Activated naive CD4-positive, alpha-beta T cell treated with anti-CD3 and anti-CD28 coated beads for 36 hours (primary cell): ENCODE measurements around the gene NKTR. TPM values are rescaled to one million over a fixed set of nuclear protein-coding genes. Genes with fewer than 3 reads are reported as not detected.
A peak's percentile ranks its signal among the peaks of the same experiment; 100 is the strongest.

Source experiments
- CTCF ChIA-PET: fragments of 350-600 bp; sonication (Branson Sonifier 250); formaldehyde crosslinking; loops from one replicate; lab custom pipeline; 2021; ENCODE audit warnings: antibody characterized with exemption; lab: Charles Lee
- DNase-seq: peaks from one replicate; pipeline ENCODE4 v3.0.0-alpha.2; 2020
- H3K27ac Mint-ChIP-seq: one replicate; pipeline ENCODE4 v1.8.0; 2021; ENCODE audit warnings: mild to moderate bottlenecking, mixed read lengths
- H3K27me3 Mint-ChIP-seq: one replicate; pipeline ENCODE4 v1.8.0; 2021; ENCODE audit warnings: low read depth, mixed read lengths
- H3K36me3 Mint-ChIP-seq: one replicate; pipeline ENCODE4 v1.8.0; 2021; ENCODE audit warnings: low read depth, mixed read lengths
- H3K4me1 Mint-ChIP-seq: one replicate; pipeline ENCODE4 v1.8.0; 2021; ENCODE audit warnings: low read depth, mixed read lengths
- H3K4me3 Mint-ChIP-seq: one replicate; pipeline ENCODE4 v1.8.0; 2021; ENCODE audit warnings: mild to moderate bottlenecking, moderate library complexity, mixed read lengths
- H3K9me3 Mint-ChIP-seq: one replicate; pipeline ENCODE4 v1.8.0; 2021; ENCODE audit warnings: mixed read lengths
- intact Hi-C: fragments of 100-400 bp; cut with micrococcal nuclease; formaldehyde crosslinking; loops from one replicate; pipeline ENCODE4 v1.15.1; 2023
- total RNA-seq, 2 experiments: library from RNA; stranded (reverse); gene quantifications; one replicate each; pipeline ENCODE4 v1.2.3, GENCODE V29; 2021

The NKTR gene
- total RNA-seq, 2 experiments from 2014 or later, result 62.1 to 65.9 TPM

GRCh38 chr3:42600958-42601675 lies 631 bp downstream of the NKTR start:
- H3K27me3 Mint-ChIP-seq, result no peaks in the 10 kb centered on the region
- intact Hi-C loops, result loop anchor here (1.0 to 10.0 kb wide), 10 partner anchors 10 to 1096 kb away; partner anchors contain the start of genes ANO10, SS18L2, ULK4 and VIPR1
- H3K4me3 Mint-ChIP-seq, result peak overlapping the region; percentile 96
- CTCF ChIA-PET, result interaction anchor here (0.6 to 3.1 kb wide), 9 partner anchors 10 to 144 kb away, joined by 3 to 16 read pairs (median 5); partner anchors contain the start of genes SEC22C and SS18L2
- H3K9me3 Mint-ChIP-seq, result peaks cover 5% of the 10 kb centered on the region
- peaks cover 32% of the 10 kb centered on the region for H3K4me1 Mint-ChIP-seq
- DNase-seq, result peak; percentile 73
- peak overlapping the region; percentile 99 for H3K27ac Mint-ChIP-seq
- H3K36me3 Mint-ChIP-seq, result peaks cover 21% of the 10 kb centered on the region

DNA sequence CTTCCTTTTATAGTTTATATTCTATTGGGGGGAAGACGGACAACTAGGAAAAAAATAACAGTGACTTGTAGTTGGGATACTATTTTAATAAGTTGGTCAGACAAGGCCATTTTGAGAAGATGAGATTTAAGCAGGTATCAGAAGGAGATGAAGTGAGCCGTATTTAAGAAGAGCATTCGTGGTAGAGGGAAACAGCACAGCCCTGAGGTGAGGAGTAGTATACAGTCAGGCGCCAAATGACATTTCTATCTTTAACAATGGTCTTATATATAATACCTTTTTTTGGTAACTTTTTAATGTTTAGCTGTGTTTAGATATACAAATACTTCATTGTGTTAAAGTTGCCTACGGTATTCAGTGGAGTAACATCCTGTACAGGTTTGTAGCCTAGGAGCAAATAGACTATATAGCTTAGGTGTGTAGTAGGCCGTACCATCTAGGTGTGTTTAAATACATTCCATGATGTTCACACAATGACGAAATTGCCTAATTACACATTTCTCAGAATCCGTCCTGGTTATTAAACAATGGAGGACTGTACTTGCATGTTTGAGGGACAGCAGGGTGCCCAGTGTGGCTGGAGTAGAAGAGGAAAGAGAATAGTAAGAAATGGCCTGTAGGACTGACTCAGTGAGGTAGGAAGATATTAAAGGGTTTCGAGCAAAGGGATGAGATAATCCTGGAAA lies 1.6 kb downstream of the NKTR start:
- peak overlapping the region; percentile 96 for H3K4me3 Mint-ChIP-seq
- H3K4me1 Mint-ChIP-seq, result peaks cover 37% of the 10 kb centered on the region
- H3K9me3 Mint-ChIP-seq, result peaks cover 5% of the 10 kb centered on the region
- no peak overlapping the region for H3K27ac Mint-ChIP-seq
- no peaks in the 10 kb centered on the region for H3K27me3 Mint-ChIP-seq
- no peak for DNase-seq
- peaks cover 22% of the 10 kb centered on the region for H3K36me3 Mint-ChIP-seq
- CTCF ChIA-PET, result interaction anchor here (0.6 to 3.1 kb wide), 13 partner anchors 9 to 143 kb away, joined by 3 to 16 read pairs (median 4); partner anchors contain the start of gene SEC22C
- intact Hi-C loops, result loop anchor here (5.0 to 10.0 kb wide), 3 partner anchors 640 to 1095 kb away; partner anchors contain the start of genes ANO10 and ULK4

GRCh38 chr3:42602961-42603360 lies 2.5 kb downstream of the NKTR start:
- H3K4me3 Mint-ChIP-seq, result no peak overlapping the region
- peaks cover 5% of the 10 kb centered on the region for H3K9me3 Mint-ChIP-seq
- intact Hi-C loops, result loop anchor here (5.0 to 10.0 kb wide), 3 partner anchors 641 to 1094 kb away; partner anchors contain the start of genes ANO10 and ULK4
- H3K4me1 Mint-ChIP-seq, result peaks cover 43% of the 10 kb centered on the region
- no peak for DNase-seq
- no peak overlapping the region for H3K27ac Mint-ChIP-seq
- H3K27me3 Mint-ChIP-seq, result no peaks in the 10 kb centered on the region
- CTCF ChIA-PET, result interaction anchor here (0.6 to 3.1 kb wide), 11 partner anchors 8 to 1578 kb away, joined by 3 to 16 read pairs (median 4); partner anchors contain the start of gene SEC22C
- H3K36me3 Mint-ChIP-seq, result peaks cover 27% of the 10 kb centered on the region

DNA sequence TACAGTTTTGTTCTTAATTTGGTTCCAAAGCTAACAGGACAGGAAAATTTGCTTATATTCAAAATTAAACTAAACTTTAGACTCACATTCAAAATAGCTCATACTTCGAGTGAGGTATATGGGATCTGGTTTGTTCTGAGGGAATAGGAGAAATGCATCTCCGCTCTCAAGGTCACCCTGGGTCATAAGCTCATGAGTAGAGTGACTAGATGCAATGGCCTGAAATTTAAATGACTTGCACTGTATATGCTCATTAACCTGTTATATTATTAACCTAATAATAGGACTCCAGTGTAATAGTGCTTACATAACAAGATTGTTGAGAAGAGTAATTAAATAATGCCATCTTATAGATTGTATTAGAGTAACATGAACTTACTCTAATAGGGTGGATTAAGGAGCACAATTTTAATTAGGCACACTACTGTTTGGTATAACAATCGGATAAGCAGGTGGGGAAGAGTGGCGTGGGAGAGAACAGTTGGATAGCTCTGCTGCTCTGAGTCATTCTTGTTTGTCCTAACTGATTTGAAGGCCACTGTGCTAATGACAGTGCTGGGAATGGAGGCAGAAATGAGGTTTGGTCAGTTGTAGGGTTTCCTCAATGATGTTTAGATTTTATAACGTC lies 5.2 kb downstream of the NKTR start:
- no peaks in the 10 kb centered on the region for H3K27me3 Mint-ChIP-seq
- peaks cover 29% of the 10 kb centered on the region for H3K36me3 Mint-ChIP-seq
- CTCF ChIA-PET, result interaction anchor here (0.5 to 1.2 kb wide), 3 partner anchors 14 to 203 kb away, joined by 3 to 5 read pairs (median 5); partner anchors contain the start of gene SEC22C
- H3K4me3 Mint-ChIP-seq, result no peak overlapping the region
- H3K27ac Mint-ChIP-seq, result no peak overlapping the region
- DNase-seq, result no peak
- intact Hi-C loops, result loop anchor here (10.0 kb wide), 1 partner anchor 1019 kb away; the partner anchor contains the start of gene ANO10
- peaks cover 62% of the 10 kb centered on the region for H3K4me1 Mint-ChIP-seq
- H3K9me3 Mint-ChIP-seq, result peaks cover 2% of the 10 kb centered on the region

DNA sequence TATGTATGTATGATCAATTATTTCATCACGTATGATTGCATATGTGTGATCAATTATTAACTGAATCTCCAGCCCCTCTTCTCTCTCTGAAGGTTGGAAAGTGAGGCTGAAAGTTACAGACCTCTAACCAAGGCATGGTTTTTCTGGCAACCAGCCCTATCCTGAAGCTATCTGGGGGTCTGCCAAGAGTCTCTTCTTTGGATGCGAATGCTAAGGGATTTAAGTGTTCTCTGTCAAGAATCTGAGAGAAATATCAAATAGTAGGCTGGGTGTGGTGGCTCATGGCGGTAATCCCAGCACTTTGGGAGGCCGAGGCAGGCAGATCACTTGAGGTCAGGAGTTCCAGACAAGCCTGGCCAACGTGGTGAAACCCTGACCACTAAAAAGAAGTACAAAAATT lies 8.1 kb downstream of the NKTR start:
- Mint-ChIP-seq H3K36me3 (peaks cover 25% of the 10 kb centered on the region), H3K4me3 (no peak overlapping the region), H3K9me3 (peaks cover 2% of the 10 kb centered on the region), H3K27ac (no peak overlapping the region), H3K27me3 (no peaks in the 10 kb centered on the region), H3K4me1 (peaks cover 70% of the 10 kb centered on the region)
- CTCF ChIA-PET, result no interaction called here
- no peak for DNase-seq
- intact Hi-C loops, result loop anchor here (10.0 kb wide), 1 partner anchor 1016 kb away; the partner anchor contains the start of gene ANO10

DNA sequence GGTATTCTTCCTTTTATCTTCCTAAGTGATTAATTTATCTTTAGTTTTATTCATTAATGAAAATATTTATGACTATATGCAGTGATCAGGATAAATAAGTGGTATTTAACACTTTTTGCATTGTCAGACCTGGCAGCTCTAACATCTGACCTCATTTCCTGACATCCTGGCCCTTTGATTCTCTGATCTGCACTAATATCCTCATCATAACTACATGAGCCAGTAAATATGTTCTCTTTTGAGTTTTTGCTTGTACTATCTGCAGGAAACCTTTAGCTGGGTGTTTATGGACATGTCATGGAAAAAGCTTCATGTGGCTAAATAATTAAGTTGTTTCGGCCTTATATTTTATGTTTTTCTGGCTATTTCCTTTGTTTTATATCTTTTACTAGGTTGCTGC lies 10.5 kb downstream of the NKTR start:
- H3K36me3 Mint-ChIP-seq, result peaks cover 20% of the 10 kb centered on the region
- CTCF ChIA-PET, result interaction anchor here (0.7 to 1.6 kb wide), 3 partner anchors 8 to 621 kb away, joined by 3 to 8 read pairs (median 5); no protein-coding TSS in a partner anchor

DNA sequence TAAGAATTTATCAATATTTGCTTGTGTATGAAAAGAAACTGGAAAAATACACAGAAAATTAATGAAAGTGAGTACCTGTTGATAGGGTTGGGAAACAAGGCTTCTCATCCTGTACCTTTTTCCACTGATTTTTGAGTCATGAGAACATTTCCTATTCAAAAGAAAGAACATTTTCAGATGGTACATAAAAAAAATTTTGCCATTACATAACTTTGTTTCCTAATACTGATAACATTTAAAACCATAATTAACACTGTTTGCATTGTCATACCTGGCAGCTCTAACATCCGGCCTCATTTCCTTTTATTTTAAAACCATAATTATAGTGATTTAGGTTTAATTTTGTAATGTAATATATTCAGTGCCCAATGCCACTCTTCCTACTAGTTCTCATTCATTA lies 11.7 kb downstream of the NKTR start:
- intact Hi-C loops, result no loop called here
- Mint-ChIP-seq H3K9me3 (no peaks in the 10 kb centered on the region), H3K4me3 (no peak overlapping the region), H3K27ac (peak overlapping the region; percentile 20), H3K36me3 (peaks cover 15% of the 10 kb centered on the region), H3K4me1 (peaks cover 61% of the 10 kb centered on the region), H3K27me3 (no peaks in the 10 kb centered on the region)
- CTCF ChIA-PET, result interaction anchor here (0.8 to 1.0 kb wide), 3 partner anchors 9 to 35 kb away, joined by 3 to 4 read pairs (median 3); no protein-coding TSS in a partner anchor
- no peak for DNase-seq

More for the DNA sequence above, 10.5 kb downstream of the NKTR start:
- Mint-ChIP-seq H3K27me3 (no peaks in the 10 kb centered on the region), H3K9me3 (no peaks in the 10 kb centered on the region), H3K27ac (peak overlapping the region; percentile 27), H3K4me3 (no peak overlapping the region), H3K4me1 (peaks cover 58% of the 10 kb centered on the region)
- intact Hi-C loops, result loop anchor here (1.0 kb wide), 1 partner anchor 11 kb away; the partner anchor contains the start of gene NKTR
- no peak for DNase-seq

GRCh38 chr3:42612928-42613327 lies 12.4 kb downstream of the NKTR start:
- Mint-ChIP-seq H3K36me3 (peaks cover 10% of the 10 kb centered on the region), H3K27me3 (no peaks in the 10 kb centered on the region), H3K27ac (no peak overlapping the region), H3K4me3 (no peak overlapping the region), H3K9me3 (no peaks in the 10 kb centered on the region), H3K4me1 (peaks cover 59% of the 10 kb centered on the region)
- CTCF ChIA-PET, result interaction anchor here (0.8 to 1.7 kb wide), 5 partner anchors 8 to 35 kb away, joined by 3 to 9 read pairs (median 4); partner anchors contain the start of gene SS18L2
- intact Hi-C loops, result loop anchor here (1.0 kb wide), 2 partner anchors 10 to 25 kb away; no protein-coding TSS in a partner anchor
- no peak for DNase-seq

DNA sequence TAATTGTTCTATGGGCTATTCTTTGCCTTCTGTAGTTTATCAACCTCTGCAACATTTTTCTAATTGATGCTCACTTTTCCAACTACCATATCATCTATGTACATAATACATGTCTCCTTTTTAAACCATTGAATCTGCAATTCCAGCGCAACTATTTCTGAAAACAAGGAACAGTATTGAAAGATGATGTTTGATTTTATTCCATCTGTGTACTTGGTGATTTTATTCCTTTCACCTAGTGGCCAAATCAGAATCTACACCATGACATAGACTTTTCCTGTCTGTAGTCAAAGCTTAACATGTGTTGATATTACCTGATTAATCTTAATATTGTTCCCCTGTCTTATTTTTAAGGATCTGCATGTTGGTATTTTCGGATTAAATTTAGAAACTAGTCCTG lies 13.0 kb downstream of the NKTR start:
- Mint-ChIP-seq H3K36me3 (peaks cover 8% of the 10 kb centered on the region), H3K27ac (peak overlapping the region; percentile 2), H3K9me3 (no peaks in the 10 kb centered on the region), H3K4me1 (peaks cover 59% of the 10 kb centered on the region), H3K4me3 (no peak overlapping the region), H3K27me3 (no peaks in the 10 kb centered on the region)
- intact Hi-C loops, result loop anchor here (1.0 kb wide), 2 partner anchors 10 to 25 kb away; no protein-coding TSS in a partner anchor
- no peak for DNase-seq
- CTCF ChIA-PET, result interaction anchor here (0.7 to 1.7 kb wide), 3 partner anchors 12 to 127 kb away, joined by 3 to 9 read pairs (median 4); partner anchors contain the start of gene SS18L2

DNA sequence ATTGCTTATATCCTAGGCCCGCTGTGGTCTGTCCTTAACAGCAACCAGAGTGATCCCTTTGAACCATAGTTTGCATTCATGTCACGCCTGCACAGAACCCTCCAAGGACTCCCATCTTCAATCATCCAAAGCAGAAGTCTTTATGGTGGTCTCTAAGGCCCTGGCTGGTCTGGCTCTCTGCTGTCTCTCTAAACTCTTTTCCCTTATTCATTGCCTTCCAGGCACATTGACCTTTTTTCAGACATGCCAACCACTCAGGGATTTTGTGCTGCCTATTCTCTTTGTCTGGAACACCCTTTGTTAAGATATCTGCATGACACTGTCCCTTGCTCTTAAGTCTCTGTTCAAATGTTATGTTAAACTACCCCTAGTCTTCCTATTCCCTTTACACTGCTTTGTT lies 31.1 kb downstream of the NKTR start:
- no peaks in the 10 kb centered on the region for H3K27me3 Mint-ChIP-seq
- no peak overlapping the region for H3K4me3 Mint-ChIP-seq
- CTCF ChIA-PET, result interaction anchor here (0.5 kb wide), 1 partner anchor 65 kb away, joined by 3 read pairs; no protein-coding TSS in a partner anchor
- intact Hi-C loops, result no loop called here
- H3K27ac Mint-ChIP-seq, result no peak overlapping the region
- H3K36me3 Mint-ChIP-seq, result peaks cover 33% of the 10 kb centered on the region
- H3K9me3 Mint-ChIP-seq, result no peaks in the 10 kb centered on the region
- peaks cover 19% of the 10 kb centered on the region for H3K4me1 Mint-ChIP-seq
- DNase-seq, result no peak

DNA sequence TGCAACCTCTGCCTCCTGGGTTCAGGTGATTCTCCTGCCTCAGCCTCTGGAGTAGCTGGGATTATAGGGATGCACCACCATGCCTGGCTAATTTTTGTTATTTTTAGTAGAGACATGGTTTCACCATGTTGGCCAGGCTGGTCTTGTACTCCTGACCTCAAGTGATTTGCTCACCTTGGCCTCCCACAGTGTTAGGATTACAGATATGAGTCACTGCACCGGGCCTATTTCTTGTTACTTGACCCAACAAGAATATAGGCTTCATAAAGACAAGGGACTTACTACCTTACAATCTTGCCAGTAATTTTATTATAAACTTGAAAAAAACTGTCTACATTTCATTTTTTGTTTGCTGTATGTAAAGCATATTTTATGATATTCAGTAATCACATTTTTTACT lies 31.7 kb downstream of the NKTR start:
- CTCF ChIA-PET, result no interaction called here
- intact Hi-C loops, result no loop called here
- Mint-ChIP-seq H3K4me1 (peaks cover 18% of the 10 kb centered on the region), H3K9me3 (no peaks in the 10 kb centered on the region), H3K4me3 (no peak overlapping the region), H3K27ac (no peak overlapping the region), H3K27me3 (no peaks in the 10 kb centered on the region), H3K36me3 (peaks cover 33% of the 10 kb centered on the region)
- no peak for DNase-seq
